Left ventricle myocardium inferior (tissue), 1 donor: ENCODE results near the gene ADAMTS14. TPM values are rescaled to one million over a fixed set of nuclear protein-coding genes. Genes with fewer than 3 reads are reported as not detected.

Source experiments
- DNase-seq: peaks from one replicate; pipeline ENCODE4 v3.0.0-alpha.2; 2020
- H3K27ac ChIP-seq: fragments of 200-600 bp; replicated peaks from 2 replicates; pipeline ENCODE4 v1.8.0; 2021
- H3K27me3 ChIP-seq: fragments of 200-600 bp; 2 replicates; pipeline ENCODE4 v1.8.0; 2021; ENCODE audit warnings: low read depth
- H3K36me3 ChIP-seq: fragments of 200-600 bp; 2 replicates; pipeline ENCODE4 v1.8.0; 2021
- H3K4me1 ChIP-seq: fragments of 200-600 bp; 2 replicates; pipeline ENCODE4 v1.8.0; 2021
- H3K4me3 ChIP-seq: fragments of 200-600 bp; 2 replicates; pipeline ENCODE4 v1.8.0; 2021; ENCODE audit warnings: mild to moderate bottlenecking, moderate library complexity
- H3K9me3 ChIP-seq: fragments of 200-600 bp; replicated peaks from 2 replicates; pipeline ENCODE4 v1.8.0; 2021
- intact Hi-C: fragments of 100-400 bp; cut with micrococcal nuclease; formaldehyde crosslinking; loops from one replicate; pipeline ENCODE4 v1.11.0; 2022
- total RNA-seq: library from RNA; stranded (reverse); fragmentation: NEBNext Ultra II Directional; extraction: Animal tissue kit (Norgen Biotek cat#: 25700); gene quantifications from one replicate; pipeline ENCODE4 v1.2.1, GENCODE V29; 2021
- TF ChIP-seq, protein P1 (sequence below): fragments of 200-600 bp; IDR thresholded peaks from 2 replicates; pipeline ENCODE4 v1.8.0; 2021; ENCODE audit warnings: antibody characterized with exemption, mild to moderate bottlenecking, borderline replicate concordance
- donor health status: DM: no; HTN: yes; CAD: no; lungs with severe emphysema.

ADAMTS14 gene
- total RNA-seq, 1 donor from 2014 or later: 0.47 TPM

DNA sequence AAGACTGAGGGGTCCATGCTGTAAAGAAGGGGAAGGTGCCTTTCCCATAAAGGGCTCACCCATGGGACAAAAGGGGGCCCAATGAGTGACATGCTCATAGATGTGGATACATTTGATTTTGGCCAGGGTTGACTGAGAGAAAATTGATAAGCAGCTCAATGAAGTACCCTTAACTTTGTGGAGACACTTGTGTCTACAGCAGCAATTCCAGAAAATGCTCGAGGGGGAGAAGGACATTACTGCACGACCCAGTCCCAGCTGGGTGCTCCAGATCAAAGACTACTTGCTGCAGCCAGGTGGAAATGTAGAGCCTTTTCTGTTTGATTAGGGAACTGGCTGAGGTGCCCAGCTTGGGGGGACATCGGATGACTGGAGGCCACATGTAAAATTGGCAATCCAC is 22.2 kb upstream of the ADAMTS14 start:
- Histone ChIP-seq H3K27ac (no peak overlapping the region), H3K4me1 (peaks cover 17% of the 10 kb centered on the region), H3K4me3 (no peak overlapping the region), H3K36me3 (no peaks in the 10 kb centered on the region), H3K9me3 (no peaks in the 10 kb centered on the region), H3K27me3 (no peaks in the 10 kb centered on the region)
- TF ChIP-seq, protein P1, sequence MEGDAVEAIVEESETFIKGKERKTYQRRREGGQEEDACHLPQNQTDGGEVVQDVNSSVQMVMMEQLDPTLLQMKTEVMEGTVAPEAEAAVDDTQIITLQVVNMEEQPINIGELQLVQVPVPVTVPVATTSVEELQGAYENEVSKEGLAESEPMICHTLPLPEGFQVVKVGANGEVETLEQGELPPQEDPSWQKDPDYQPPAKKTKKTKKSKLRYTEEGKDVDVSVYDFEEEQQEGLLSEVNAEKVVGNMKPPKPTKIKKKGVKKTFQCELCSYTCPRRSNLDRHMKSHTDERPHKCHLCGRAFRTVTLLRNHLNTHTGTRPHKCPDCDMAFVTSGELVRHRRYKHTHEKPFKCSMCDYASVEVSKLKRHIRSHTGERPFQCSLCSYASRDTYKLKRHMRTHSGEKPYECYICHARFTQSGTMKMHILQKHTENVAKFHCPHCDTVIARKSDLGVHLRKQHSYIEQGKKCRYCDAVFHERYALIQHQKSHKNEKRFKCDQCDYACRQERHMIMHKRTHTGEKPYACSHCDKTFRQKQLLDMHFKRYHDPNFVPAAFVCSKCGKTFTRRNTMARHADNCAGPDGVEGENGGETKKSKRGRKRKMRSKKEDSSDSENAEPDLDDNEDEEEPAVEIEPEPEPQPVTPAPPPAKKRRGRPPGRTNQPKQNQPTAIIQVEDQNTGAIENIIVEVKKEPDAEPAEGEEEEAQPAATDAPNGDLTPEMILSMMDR: no peak
- no peak for DNase-seq
- intact Hi-C loops: no loop called here

- Histone ChIP-seq H3K27ac (no peak overlapping the region), H3K4me3 (no peak overlapping the region), H3K9me3 (no peaks in the 10 kb centered on the region), H3K36me3 (no peaks in the 10 kb centered on the region), H3K27me3 (no peaks in the 10 kb centered on the region), H3K4me1 (peaks cover 17% of the 10 kb centered on the region)
- TF ChIP-seq, protein P1: no peak
- no peak for DNase-seq
- intact Hi-C loops: no loop called here
These were observed 21.6 kb upstream of the ADAMTS14 start for GRCh38 chr10:70650718-70651117.

- Histone ChIP-seq H3K9me3 (no peaks in the 10 kb centered on the region), H3K4me3 (no peak overlapping the region), H3K36me3 (no peaks in the 10 kb centered on the region), H3K27ac (no peak overlapping the region), H3K27me3 (no peaks in the 10 kb centered on the region), H3K4me1 (peaks cover 20% of the 10 kb centered on the region)
- DNase-seq: no peak
- intact Hi-C loops: no loop called here
- TF ChIP-seq, protein P1: no peak
These were observed 20.6 kb upstream of the ADAMTS14 start for GRCh38 chr10:70651661-70652060.

- peak; percentile 78 for DNase-seq
- intact Hi-C loops: no loop called here
- Histone ChIP-seq H3K9me3 (peaks cover 1% of the 10 kb centered on the region), H3K27me3 (no peaks in the 10 kb centered on the region), H3K36me3 (no peaks in the 10 kb centered on the region), H3K4me3 (no peak overlapping the region), H3K4me1 (peaks cover 20% of the 10 kb centered on the region), H3K27ac (peak overlapping the region; percentile 70)
- TF ChIP-seq, protein P1: no peak
These were observed 19.3 kb upstream of the ADAMTS14 start for GRCh38 chr10:70652761-70653657.

DNA sequence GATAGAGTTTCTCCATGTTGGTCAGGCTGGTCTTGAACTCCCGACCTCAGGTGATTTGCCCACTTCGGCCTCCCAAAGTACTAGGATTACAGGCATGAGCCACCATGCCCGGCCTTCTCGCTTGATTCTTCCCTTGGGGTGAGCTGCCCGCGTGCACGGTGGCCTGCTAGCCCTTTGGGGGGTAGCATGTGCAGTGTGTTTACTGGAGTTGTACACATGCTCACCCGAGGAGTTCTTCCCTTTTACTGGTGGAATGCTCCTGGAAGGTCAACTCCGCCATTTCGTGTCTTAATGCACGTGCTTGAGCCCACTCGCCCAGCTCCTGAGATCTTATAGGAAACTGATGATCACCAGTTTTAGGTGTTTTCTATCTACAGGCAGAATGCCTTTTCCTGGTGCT is 17.0 kb upstream of the ADAMTS14 start:
- Histone ChIP-seq H3K36me3 (no peaks in the 10 kb centered on the region), H3K27me3 (no peaks in the 10 kb centered on the region), H3K4me1 (peaks cover 20% of the 10 kb centered on the region), H3K27ac (no peak overlapping the region), H3K4me3 (no peak overlapping the region), H3K9me3 (peaks cover 14% of the 10 kb centered on the region)
- DNase-seq: no peak
- TF ChIP-seq, protein P1: no peak
- intact Hi-C loops: no loop called here
